Measurements from ENCODE around the gene ANKRD33B. TPM values are rescaled to one million over a fixed set of nuclear protein-coding genes. Genes with fewer than 3 reads are reported as not detected.
"Not testable (repeated sequence)": the region's sequence is repeated elsewhere in the genome, so short reads cannot be mapped to it uniquely, and the experiment has no call there.

The ANKRD33B gene
- total RNA-seq, 1 experiment from 2014 or later = 6.9 TPM

DNA sequence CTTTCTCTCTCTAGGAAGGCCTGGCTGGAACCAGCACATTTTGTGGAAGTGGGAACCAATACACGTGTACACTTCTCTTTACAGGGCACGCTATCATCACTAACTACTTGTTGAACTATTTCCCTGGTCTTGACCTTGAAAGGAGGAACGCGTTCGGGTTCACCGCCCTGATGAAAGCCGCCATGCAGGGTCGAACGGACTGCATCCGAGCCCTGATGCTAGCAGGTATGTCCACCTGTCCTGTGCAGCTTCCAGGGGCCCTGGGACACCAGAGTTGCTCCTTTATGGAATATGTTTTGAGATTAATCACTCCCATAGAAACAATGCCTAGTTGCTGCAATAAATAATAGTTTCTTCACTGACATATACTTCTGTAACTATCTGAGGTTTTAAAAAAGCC, 74.1 kb downstream of the ANKRD33B start:
- Histone ChIP-seq H3K79me1 (ENCODE audit: insufficient read depth, low read depth, low read length, poor library complexity, severe bottlenecking) (no peaks in the 10 kb centered on the region), H2BK120ac (ENCODE audit: low read depth, low read length, poor library complexity, severe bottlenecking) (no peak overlapping the region), H4K8ac (replicated peaks; ENCODE audit: insufficient read length, low read depth, low read length) (no peak overlapping the region), H3K18ac (ENCODE audit: insufficient read length, low read depth, low read length) (peak overlapping the region; percentile 45), H2BK15ac (ENCODE audit: low read depth, low read length) (no peak overlapping the region), H2BK20ac (ENCODE audit: low read depth, low read length, poor library complexity, severe bottlenecking) (no peak overlapping the region), H4K20me1 (ENCODE audit: control insufficient read depth, insufficient read depth, insufficient read length) (no peaks in the 10 kb centered on the region), H3T11ph (ENCODE audit: low read length) (no peak overlapping the region), H3K23ac (ENCODE audit: insufficient read length, low read depth, low read length) (no peak overlapping the region), H4K91ac (ENCODE audit: insufficient read length, low read depth, low read length) (no peak overlapping the region), H3K79me2 (ENCODE audit: insufficient read depth, low read length) (peaks cover 7% of the 10 kb centered on the region; the same call in 1 of the 2 replicates), H2BK5ac (ENCODE audit: insufficient read length, low read length) (no peak overlapping the region), H3K56ac (ENCODE audit: insufficient read length, low read depth, low read length) (peak overlapping the region; percentile 1), H3K27me3 (ENCODE audit: insufficient read depth, low read length) (no peaks in the 10 kb centered on the region), H3K14ac (ENCODE audit: insufficient read depth, low read length) (no peak overlapping the region), H3K4me1 (ENCODE audit: insufficient read depth, low read length) (peaks cover 17% of the 10 kb centered on the region; the same call in 1 of the 2 replicates), H3K4ac (ENCODE audit: low read depth, low read length) (no peak overlapping the region), H2AK5ac (ENCODE audit: insufficient read length, low read length) (no peak overlapping the region), H4K5ac (ENCODE audit: insufficient read length, low read depth, low read length) (no peak overlapping the region), H3K4me2 (ENCODE audit: insufficient read depth, insufficient read length, low read length) (peak overlapping the region; percentile 23), H2AFZ (ENCODE audit: low read length) (no peak overlapping the region), H3K23me2 (ENCODE audit: insufficient read length, low read depth, low read length, poor library complexity, severe bottlenecking) (peaks cover 5% of the 10 kb centered on the region), H2BK12ac (ENCODE audit: insufficient read length, low read depth, low read length) (no peak overlapping the region), H3K9me3 (ENCODE audit: control insufficient read depth, low read depth, low read length) (no peaks in the 10 kb centered on the region), H3K27ac (ENCODE audit: insufficient read length, low read depth, low read length) (no peak overlapping the region), H3K9ac (ENCODE audit: extremely low read depth, insufficient read length, low read length) (no peak overlapping the region)
- WGBS (ENCODE audit: extremely low coverage, insufficient read length, low lambda C conversion rate) = no CpG with 5 or more reads among the region's 10 CpGs
- peaks cover 52 to 58% of the 10 kb centered on the region in 2 experiments for H3K4me1 Mint-ChIP-seq
- H3K36me3 Mint-ChIP-seq (ENCODE audit: insufficient read depth in 1 of 3, low read depth in 3 of 3) = peaks cover 2 to 5% (median 5%) of the 10 kb centered on the region in 3 experiments; a peak in 4 of 7 replicates
- DNase-seq = no peak
- no peak for TF ChIP-seq CTCF (conservative IDR thresholded peaks at IDR 0.05)
- peak overlapping the region in 2 of 3 experiments; percentile 35 to 92; a peak in 2 of 7 replicates for H3K27ac Mint-ChIP-seq
- H3K9me3 Mint-ChIP-seq = peaks cover 3 to 5% of the 10 kb centered on the region in 2 experiments; a peak in 3 of 5 replicates
- H3K4me3 Mint-ChIP-seq = peak overlapping the region; percentile 59 to 69
- peaks cover 13% of the 10 kb centered on the region for H3K27me3 Mint-ChIP-seq (ENCODE audit: low read depth)

- H3K4me1 ChIP-seq (ENCODE audit: insufficient read depth, low read length) = peaks cover 17% of the 10 kb centered on the region; the same call in 1 of the 2 replicates
- H2BK5ac ChIP-seq (ENCODE audit: insufficient read length, low read length); H3K36me3 Mint-ChIP-seq (ENCODE audit: insufficient read depth in 1 of 3, low read depth in 3 of 3); H3K27me3 ChIP-seq (ENCODE audit: insufficient read depth, low read length); H2BK120ac ChIP-seq (ENCODE audit: low read depth, low read length, poor library complexity, severe bottlenecking); H3K4ac ChIP-seq (ENCODE audit: low read depth, low read length); H2BK15ac ChIP-seq (ENCODE audit: low read depth, low read length); H3K23me2 ChIP-seq (ENCODE audit: insufficient read length, low read depth, low read length, poor library complexity, severe bottlenecking); H3K14ac ChIP-seq (ENCODE audit: insufficient read depth, low read length); H2AK5ac ChIP-seq (ENCODE audit: insufficient read length, low read length); H4K91ac ChIP-seq (ENCODE audit: insufficient read length, low read depth, low read length); H3K9ac ChIP-seq (ENCODE audit: extremely low read depth, insufficient read length, low read length); H3K56ac ChIP-seq (ENCODE audit: insufficient read length, low read depth, low read length); H3K79me2 ChIP-seq (ENCODE audit: insufficient read depth, low read length); H3K4me2 ChIP-seq (ENCODE audit: insufficient read depth, insufficient read length, low read length); H3K9me3 Mint-ChIP-seq; H3K27ac ChIP-seq (ENCODE audit: insufficient read length, low read depth, low read length); H3K9me3 ChIP-seq (ENCODE audit: control insufficient read depth, low read depth, low read length); DNase-seq; H3T11ph ChIP-seq (ENCODE audit: low read length); H4K5ac ChIP-seq (ENCODE audit: insufficient read length, low read depth, low read length); H3K79me1 ChIP-seq (ENCODE audit: insufficient read depth, low read depth, low read length, poor library complexity, severe bottlenecking); H3K27ac Mint-ChIP-seq; H2BK20ac ChIP-seq (ENCODE audit: low read depth, low read length, poor library complexity, severe bottlenecking); H4K20me1 ChIP-seq (ENCODE audit: control insufficient read depth, insufficient read depth, insufficient read length); H2AFZ ChIP-seq (ENCODE audit: low read length); H3K23ac ChIP-seq (ENCODE audit: insufficient read length, low read depth, low read length); H3K18ac ChIP-seq (ENCODE audit: insufficient read length, low read depth, low read length); H4K8ac ChIP-seq (replicated peaks; ENCODE audit: insufficient read length, low read depth, low read length); H2BK12ac ChIP-seq (ENCODE audit: insufficient read length, low read depth, low read length): not testable (repeated sequence)
- 100% methylated on average over 2 of the region's 48 CpGs for WGBS (ENCODE audit: extremely low coverage, insufficient read length, low lambda C conversion rate)
- H3K4me3 Mint-ChIP-seq = 0 out of 5 replicates have a peak overlapping the region, but pooled peaks of 1 of the 2 experiments have one; percentile 69
- H3K4me1 Mint-ChIP-seq = peaks cover 52 to 54% of the 10 kb centered on the region in 2 experiments
- peaks cover 13% of the 10 kb centered on the region for H3K27me3 Mint-ChIP-seq (ENCODE audit: low read depth)
Measured at GRCh38 chr5:10638723-10639122, 74.9 kb downstream of the ANKRD33B start.
